ENCODE data around the gene ARHGAP18. TPM values are rescaled to one million over a fixed set of nuclear protein-coding genes. Genes with fewer than 3 reads are reported as not detected.

ARHGAP18 gene
- total RNA-seq, 4 donors from 2014 or later = 29.1 to 47.2 (median 38.5) TPM

DNA sequence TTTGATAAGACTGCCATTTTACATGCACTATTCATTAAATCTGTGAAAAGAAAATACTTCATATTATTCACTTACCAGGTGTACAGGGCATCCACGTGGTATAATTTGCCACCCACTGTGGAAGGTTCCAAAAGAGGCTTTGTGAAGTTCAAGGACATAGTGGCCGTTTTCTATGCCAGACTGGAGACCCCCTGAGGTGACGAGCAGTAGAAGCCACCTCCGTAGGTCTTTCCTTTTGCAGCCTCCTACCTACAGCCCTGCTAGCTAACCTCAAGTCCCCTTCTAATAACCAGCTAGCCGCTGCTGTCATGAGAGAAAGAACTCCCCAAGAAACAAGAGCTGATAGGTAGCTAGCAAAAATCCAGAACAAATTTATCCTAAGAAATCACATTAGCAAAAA is 110.5 kb downstream of the ARHGAP18 start:
- TF ChIP-seq, protein P1, sequence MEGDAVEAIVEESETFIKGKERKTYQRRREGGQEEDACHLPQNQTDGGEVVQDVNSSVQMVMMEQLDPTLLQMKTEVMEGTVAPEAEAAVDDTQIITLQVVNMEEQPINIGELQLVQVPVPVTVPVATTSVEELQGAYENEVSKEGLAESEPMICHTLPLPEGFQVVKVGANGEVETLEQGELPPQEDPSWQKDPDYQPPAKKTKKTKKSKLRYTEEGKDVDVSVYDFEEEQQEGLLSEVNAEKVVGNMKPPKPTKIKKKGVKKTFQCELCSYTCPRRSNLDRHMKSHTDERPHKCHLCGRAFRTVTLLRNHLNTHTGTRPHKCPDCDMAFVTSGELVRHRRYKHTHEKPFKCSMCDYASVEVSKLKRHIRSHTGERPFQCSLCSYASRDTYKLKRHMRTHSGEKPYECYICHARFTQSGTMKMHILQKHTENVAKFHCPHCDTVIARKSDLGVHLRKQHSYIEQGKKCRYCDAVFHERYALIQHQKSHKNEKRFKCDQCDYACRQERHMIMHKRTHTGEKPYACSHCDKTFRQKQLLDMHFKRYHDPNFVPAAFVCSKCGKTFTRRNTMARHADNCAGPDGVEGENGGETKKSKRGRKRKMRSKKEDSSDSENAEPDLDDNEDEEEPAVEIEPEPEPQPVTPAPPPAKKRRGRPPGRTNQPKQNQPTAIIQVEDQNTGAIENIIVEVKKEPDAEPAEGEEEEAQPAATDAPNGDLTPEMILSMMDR (IDR thresholded peaks at IDR 0.05) = no peak
- ATAC-seq (ENCODE audit: low FRiP score) (no peak), DNase-seq (ENCODE audit: low spot score) (no peak)

DNA sequence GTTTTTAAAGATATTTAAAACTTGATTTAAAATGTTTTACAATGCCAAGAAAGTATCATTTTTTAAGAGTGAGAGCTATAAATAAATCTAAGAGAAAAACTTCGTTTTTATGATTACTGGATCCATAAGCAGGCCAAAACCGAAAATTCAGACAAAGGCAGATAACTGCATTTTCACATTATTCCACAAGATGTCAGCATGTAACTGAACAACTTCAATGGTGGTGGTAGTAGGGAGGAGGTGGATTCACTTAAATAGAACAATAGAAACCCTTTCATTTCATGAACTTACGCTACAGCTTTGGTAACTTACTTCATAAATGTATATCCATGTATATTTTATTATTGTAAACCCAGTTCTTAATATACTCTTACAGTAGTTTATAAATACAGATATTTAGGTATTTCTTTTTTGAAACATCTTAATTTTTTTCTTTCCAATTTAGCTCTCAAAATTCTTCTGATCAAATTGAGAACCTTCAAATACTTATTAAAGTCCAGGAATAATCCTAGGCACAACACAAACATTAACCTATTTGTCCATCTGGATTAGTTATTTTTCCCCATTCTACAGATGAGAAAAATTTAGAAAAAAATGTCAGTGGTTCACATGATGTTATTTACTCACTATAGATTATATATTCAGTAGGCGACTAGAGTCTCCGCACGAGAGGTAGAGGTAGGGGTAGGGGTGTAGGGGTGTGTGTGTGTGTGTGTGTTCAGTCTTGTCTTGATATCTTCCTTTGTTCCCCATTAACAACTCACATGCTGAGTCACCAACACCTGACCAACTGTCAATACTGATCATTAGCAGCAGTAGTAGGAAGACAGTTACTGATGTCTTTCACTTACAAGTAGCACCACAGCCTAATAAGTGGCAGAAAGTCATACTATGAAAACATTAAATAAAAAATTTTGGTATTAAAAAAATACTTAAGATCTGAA is 111.5 kb downstream of the ARHGAP18 start:
- DNase-seq (ENCODE audit: low spot score) = no peak
- TF ChIP-seq, protein P1 (IDR thresholded peaks at IDR 0.05) = peak in 1 of 3 donors; percentile 50
- ATAC-seq (ENCODE audit: low FRiP score) = no peak

DNA sequence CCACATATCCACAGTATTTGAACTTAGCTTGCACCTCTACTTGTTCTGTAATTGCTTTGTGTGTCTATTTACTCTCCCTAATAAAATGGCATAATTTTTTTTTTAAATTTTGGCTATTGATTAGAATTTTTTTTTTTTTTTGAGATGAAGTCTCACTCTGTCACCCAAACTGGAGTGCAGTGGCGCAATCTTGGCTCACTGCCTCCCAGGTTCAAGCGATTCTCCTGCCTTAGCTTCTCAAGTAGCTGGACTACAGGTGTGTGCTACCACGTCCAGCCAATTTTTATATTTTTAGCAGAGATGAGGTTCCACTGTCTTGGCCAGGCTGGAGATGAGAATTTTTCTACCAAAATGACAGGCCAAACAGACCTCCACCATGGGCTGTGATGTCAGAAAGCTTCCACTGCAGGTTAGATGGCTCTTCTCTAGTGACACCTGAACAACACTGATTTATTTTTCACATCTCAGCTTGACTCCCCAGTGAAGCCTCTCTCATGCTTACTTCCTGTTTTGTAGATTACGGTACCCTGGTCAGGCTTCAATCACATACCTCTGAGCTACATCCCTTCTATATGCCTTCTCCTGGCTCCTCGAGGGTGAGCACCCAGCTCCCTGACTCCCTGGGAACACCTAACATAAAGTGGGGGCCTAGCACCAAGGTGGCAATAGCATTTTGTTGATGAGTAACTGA is 112.8 kb downstream of the ARHGAP18 start:
- no peak for DNase-seq (ENCODE audit: low spot score)
- TF ChIP-seq, protein P1 (IDR thresholded peaks at IDR 0.05) = no peak
- no peak for ATAC-seq (ENCODE audit: low FRiP score)

DNA sequence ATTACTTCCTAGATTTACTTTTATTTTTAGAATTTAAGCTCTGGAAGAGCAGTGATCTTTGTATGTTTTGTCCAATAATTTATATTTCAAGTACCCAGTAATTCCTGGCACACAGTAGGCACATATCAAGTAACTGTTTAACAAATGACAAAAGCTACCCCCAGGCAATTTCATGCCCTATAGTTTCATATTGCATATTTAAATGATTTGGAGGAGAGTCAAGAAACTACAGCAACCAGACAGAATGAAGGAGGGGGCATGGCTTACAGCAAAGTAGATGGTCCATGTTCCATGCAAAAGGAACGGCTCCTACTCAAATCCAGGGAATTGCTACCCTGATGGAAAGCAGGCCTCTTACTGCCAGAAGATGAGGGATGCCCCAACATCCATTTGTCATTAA is 113.5 kb downstream of the ARHGAP18 start:
- no peak for DNase-seq (ENCODE audit: low spot score)
- TF ChIP-seq, protein P1 (IDR thresholded peaks at IDR 0.05) = no peak
- ATAC-seq (ENCODE audit: low FRiP score) = no peak

DNA sequence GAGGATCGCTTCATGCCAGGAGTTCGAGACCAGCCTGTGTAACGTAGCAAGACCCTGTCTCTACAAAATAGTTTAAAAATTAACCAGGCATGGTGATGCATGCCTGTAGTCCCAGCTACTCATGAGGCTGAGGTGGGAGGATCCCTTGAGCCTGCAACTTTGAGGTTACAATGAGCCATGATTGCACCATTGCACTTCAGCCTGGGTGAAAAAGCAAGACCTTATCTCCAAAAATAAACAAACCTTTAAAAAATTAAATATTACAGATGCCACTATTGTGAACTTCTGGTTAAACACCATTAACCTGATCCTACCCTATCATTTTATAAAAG is 116.8 kb downstream of the ARHGAP18 start:
- DNase-seq (ENCODE audit: low spot score) (no peak), ATAC-seq (ENCODE audit: low FRiP score) (no peak)
- TF ChIP-seq, protein P1 (IDR thresholded peaks at IDR 0.05) = no peak

DNA sequence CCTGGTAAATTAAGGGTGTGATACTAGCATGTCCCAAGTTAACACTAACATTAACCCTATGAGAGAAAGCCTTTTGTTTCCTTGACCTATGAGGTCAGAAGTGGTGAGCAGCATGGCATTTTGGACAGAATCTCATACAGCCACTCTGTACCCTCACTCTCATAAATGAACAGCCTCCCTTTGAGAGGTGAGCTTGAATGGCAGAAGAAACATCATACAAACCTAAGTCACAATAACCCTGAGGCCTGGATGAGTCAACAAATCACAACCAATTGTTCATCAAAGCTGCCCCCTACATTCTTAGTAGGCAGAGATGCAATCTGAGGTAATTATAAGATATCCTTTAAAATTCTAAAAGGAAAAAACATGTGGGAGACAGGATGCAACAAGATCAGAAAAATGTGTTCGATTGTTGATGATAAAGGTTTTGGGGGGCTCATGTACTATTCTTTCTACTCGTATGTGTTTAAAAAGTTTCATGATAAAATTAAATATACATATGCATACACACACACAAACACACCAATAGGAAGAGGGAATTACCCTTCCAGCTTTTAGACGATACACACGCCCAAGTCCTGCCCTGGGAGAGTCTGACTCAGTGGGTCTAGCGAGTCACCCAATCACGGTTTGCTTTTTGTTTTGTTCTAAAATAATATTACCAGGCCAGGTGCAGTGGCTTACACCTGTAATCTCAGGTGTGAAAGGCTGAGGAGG is 117.3 kb downstream of the ARHGAP18 start:
- ATAC-seq (ENCODE audit: low FRiP score) (no peak), DNase-seq (ENCODE audit: low spot score) (no peak)
- TF ChIP-seq, protein P1 (IDR thresholded peaks at IDR 0.05) = no peak
